CMK (cell line): Measurements from ENCODE around the gene MVB12B.

Experiments used
- DNase-seq: peaks from one replicate; pipeline ENCODE4 v3.0.0-alpha.2; 2010; ENCODE audit warnings: low read depth

Gene MVB12B

DNA sequence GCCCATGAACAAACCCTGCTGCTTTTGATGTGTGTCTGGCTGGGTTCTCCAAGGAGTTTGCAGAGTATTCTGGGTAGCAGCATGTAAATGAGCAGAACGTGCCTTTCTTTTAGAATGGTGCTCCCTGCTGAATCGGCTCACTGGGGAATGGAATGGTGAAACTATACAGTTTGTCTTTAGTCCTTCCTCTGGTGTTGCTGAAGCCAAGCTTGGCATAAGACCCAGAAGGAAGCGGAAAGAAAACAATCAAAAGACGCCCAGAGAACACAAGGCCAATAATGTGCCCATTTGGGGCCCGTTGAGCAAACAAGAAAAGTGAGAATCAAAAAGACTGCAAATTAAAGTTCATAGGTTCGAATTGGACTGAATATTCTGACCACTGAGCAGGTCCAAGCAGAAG lies 60.1 kb downstream of the MVB12B start:
- no peak for DNase-seq

DNA sequence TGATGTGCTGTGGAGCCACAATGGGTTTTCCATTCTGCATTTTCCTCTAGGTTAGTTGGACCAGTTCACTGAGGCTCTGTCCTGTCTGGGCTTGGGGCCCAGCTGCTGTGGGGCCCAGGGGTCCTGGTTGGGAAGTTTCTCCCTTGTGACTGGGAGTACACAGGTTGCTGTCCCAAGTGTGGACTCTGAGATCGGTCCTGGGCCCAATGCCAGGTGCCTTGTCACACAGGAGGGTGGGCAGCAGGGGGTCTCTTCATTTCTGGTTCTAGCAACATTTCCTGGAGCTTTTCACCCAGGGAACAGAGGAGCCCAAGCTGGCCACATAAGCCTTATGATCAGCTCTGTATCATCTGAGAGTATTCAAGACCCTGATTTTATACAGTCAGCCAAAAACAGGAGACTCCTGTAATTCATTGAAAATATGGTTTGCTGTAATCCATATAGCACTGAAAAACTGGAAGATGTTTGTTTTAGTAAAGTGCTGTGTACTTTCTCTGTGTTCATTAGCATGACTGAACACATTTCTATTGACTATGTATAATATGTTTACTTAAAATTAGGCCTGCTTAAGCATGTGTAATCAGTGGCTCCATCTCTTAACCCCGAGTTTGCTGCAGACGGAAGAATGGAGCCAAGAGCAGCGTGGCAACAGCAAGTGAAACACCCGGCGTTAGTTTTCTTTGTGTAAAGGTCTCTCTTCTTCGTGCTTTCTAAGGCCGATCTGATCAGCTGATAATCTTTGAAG lies 62.5 kb downstream of the MVB12B start:
- no peak for DNase-seq

DNA sequence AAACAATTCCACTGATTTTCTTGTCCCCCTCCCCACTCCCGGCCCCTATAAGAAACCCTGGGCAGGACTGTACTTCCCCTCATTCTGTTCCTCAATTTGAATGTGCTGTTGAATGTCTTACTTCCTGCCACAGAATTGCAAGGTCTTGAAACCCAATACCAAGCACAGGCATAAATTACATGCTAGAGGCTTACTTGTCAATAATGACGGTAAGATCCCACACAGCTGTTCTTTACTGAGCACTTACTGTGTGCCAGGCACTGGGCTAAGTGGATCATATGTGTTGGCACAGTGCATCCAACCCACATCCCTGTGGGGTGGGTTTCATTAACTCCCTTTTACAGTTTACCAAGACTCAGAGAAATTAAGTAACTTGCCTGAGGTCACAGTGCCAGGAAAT lies 63.4 kb downstream of the MVB12B start:
- DNase-seq = no peak

DNA sequence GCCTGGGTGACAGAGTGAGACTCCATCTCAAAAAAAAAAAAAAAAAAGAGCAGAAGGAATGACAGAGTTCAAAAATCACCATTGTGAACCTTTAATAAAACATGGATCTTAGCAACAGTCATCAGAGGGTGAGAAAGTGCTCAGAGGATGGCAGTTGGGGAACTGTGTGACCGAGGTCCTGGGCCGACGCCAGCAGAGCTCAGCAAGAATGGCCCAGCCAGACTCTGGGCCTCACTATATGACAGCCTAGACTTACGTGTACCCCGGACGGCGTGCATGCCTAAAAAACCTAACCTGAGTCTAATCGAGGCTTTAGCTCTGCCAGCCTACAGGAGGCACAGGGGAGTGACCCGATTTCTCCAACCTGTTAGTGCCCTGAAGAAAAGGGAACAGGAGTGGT lies 64.3 kb downstream of the MVB12B start:
- no peak for DNase-seq

DNA sequence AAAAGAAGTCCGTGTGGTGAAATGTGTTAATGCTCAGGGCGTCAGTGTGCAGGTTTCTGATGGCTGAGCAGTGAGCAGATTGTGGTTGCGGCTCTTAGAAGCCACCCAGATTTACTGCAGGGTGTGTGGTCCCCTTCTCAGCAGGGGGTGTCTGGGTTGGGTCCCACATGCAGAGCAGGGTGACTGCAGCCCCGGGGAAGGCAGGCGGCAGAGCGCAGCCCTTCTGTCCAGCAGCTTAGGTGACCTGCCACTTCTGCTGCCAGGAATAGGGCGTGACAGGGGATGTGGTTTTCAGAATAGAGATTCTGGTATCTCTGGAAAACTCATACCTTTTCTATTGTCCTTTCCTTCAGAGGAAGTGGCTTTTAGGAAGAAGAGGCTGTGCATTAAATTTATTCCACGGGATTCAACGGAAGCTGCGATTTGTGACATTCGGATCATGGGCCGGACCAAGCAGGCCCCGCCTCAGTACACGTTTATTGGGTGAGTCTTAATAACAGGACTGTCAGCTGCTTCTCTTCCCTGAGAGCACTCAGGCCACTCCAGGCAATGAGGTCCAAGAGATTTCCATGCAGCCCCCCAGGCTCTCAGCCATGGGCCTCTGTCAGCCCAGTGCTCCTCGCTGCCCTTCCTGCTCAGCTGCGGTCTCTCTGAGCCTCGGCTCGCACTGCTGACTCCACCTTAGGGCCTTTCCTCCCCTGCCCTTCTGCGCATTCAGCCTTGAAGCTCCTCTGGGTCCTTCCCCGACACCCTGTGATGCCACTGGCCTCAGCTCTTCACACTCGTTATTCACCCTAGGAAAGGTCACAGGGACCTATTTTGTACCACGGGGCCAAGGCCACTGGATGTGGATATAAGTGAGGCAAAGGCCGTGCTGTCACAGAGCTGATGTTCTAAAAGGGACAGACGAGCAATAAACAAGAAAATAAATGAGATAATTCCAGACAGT lies 65.4 kb downstream of the MVB12B start:
- no peak for DNase-seq

DNA sequence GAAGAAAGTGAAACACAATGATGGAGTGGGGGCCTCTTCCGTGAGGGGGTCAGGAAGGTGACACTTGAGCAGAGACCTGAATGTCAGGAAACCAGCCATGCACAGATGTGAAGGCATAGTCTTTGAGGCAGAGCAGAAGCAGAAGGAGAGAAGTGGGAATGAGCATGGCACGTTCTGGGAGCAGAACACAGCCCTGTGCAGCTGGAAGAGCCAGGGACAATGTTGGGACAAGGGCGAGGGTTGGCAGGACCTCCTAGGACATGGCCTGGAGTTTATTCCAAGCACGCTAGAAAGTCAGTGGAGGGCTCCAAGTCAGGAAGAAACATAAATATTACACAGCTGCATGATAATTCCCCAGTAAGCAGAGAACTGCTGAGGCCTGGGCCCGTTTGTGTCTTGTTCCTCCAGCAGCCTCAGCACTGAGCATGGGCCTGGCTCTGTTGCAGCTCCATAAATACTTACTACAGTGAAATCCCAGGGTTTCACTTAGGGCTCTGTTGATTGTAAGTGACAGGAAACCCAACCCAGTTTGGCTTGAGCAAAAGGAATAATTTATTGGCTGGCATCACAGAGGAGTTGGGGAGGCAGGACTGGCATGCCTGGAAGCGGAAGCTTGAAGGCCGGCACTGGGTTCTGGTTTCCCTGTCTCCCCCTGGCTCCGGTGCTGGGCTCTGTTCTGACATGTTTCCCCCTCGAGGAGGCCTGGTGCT lies 66.2 kb downstream of the MVB12B start:
- no peak for DNase-seq

DNA sequence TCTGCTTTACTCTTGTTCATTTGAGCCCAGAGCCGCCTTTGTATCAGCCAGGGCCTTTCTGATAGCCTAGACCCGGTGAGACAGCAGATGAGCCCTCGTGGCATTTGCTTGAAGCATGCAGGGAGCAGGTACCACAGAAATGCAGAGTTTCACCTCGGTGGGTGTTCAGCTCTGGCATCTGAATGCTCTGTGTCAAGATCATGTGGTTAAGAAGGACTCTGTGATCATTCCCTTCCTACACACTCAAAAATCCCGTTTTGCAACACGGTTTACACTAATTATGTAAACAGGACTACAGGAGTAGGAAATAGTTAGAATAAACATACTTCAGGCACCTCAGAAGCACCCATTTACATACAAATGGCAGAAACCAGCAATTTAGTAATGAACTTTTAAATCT lies 67.2 kb downstream of the MVB12B start:
- no peak for DNase-seq

DNA sequence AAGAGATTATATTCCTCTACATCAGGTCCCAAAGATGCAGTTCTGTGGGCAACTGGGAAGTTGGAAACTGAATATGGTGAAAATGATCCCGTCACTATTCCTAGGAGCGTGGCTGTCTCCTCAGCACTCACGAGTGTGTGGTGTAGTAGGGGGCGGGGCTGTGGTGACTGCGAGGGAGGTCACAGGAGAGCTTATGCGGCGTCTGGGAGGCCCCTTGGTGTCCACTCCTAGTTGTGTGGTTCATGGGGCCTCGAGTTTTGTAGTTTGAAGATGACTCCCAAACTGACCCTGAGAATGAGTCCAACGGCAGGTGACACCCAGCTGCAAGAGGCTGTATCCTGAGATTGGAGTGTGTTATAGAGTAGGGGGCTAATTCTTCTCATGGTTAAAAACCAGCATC lies 68.2 kb downstream of the MVB12B start:
- DNase-seq = no peak

DNA sequence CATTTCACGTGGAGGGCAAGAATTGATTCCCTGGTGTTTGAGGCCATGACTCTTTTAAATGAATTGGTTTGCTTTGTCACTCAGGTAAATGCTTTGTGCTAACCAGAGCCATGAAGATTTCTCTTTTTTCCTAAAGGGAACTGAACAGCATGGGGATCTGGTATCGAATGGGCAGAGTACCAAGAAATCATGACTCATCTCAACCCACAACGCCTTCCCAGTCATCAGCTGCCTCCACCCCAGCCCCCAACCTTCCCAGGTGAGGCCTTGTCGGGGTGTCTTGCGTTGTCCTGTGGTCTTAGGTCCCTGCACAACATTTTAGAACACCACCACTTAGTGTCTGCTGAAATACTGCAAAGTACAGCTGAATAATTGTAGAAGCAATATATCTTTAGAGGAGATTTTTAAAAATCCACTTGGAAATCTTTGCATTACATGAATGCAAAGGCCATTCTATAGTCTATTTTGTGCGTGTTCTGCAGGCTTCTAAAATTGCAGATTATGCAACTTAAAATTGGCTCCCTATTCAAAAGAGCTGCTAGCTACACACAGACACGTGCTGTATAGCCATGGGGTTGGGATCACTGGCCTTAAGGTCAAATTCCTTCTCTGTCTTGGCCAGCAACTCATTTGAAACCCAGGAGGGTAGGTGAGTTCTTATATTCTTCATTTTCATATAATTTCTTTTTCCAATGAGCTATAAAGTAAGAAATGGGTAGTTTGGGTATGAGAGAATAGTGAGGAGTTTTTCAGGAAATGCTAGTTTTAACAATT lies 69.0 kb downstream of the MVB12B start:
- DNase-seq = no peak

DNA sequence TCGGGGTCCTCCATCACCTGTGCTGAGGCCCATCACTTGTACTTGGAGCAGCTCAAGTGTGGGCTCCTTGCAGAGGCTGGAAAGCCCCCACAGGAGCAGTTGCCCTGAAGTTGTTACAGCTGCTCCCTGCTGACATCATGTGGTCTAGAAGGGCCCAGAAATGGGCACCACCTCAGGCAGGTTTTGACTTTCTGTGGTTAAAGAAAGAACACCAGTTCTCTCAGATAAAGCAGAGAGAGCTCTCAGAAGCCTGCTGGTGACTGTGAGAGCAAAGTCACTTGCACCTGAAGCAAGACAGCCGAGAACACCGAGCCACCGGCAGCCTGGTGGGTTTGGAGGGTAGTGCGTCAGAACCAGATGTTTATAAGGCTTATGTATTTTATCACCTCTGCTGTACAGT lies 70.4 kb downstream of the MVB12B start:
- no peak for DNase-seq

DNA sequence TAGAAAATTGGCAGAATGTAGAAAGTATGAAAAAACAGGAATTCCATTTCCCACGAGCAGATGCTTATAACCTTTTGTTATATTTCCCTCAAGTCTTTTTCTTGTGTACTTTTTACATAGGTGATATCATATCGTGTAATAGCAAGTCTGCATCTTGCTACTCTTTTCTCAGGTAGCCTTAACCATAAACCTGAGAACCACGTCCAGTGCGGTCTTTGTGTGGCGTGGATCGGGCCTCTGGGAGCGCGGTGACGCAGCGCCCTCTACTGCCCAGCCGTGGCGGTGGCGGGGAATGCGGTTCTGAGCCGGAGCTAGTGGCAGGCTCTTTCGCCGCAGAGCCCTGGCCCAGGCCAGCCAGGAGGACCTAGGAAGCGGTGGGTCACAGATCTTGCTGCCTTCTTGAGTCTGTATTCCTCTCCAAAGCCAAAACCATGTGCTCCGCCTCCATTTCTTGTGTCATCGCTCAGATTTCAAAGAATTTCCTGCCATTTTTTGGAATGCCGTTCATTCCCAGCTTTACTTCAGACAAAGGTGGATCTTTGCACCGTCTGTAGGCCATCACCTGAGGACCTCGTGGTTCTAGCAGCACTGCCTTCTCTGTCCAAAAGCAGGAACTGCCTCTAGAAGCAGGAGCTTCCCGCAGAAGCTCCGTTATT lies 71.9 kb downstream of the MVB12B start:
- DNase-seq = peak; percentile 25

DNA sequence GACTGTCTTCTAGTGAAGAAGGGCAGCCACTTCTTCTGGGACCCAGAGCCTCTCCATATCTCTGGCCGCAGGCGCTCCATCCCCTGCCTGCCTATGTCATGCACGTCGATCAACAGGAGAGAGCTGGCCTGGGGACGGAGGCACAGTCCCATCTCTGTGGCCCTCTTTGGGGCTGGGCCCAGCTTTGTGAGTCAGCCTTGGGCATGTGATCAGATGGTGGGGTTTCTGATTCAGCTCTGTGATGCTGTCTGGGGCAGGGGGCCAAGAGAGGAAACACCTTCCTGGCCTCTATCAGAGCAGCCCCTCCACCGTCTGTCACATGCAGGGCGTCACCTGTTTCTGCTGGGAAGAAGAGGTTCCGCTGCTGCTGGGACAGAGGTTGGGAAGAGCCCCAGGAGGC lies 72.6 kb downstream of the MVB12B start:
- no peak for DNase-seq

DNA sequence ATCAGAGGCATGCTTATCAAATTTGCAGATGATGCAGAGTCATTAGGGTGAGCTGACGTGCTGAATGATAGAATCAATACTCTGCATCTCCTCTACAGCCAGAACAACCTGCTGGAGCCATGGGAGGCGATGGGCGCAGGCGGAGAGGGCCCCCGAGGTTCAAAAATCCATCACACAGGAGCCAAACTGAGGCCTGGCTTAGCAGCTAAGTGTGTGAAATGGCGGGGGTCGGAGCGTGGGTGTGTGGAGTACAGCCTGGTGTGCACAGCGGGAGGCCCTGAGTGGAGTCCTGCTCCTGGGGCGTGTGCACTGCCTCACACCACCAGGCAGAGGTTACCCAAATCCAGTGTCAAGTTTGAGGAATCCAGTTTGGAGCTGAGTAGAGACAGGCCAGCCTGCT lies 73.2 kb downstream of the MVB12B start:
- DNase-seq = no peak

DNA sequence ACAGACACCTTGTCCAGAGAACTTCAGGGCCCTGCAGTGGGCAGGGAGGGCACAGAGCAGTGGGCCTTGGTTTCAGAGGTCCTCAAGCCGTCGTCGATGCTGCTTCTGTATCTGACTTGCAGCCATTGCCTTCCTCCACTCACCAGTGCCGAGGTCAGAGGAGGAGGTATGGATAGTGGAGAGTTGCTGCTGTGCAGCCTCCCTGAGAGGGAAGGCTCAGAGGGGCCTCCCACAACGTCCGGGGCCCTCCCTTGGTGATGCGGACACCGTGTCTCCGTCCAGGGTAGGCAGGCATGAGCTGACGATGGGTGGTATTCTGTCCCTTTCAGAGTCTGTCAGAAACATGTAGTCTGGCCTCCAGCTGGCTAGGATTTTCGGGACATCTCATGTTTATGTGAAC lies 73.9 kb downstream of the MVB12B start:
- DNase-seq = no peak

DNA sequence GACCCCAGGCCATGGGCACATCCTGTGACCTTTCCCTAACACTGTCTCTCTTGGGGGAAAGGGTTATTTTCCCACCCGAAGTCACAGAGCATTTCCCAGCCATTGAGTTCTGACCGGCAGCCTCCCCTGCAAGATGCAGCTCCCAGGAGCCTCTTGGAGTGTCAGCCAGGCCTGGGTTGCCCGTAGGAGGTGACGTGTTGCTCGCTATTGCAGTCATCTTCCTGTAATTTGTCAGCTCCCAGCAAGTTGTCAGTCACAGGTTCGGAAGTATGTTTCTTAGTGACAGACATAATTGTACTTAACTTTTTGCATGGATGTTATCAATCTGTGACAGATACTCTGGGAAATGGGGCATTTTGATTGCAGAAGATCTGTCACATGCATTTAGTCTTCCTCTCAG lies 74.5 kb downstream of the MVB12B start:
- no peak for DNase-seq

DNA sequence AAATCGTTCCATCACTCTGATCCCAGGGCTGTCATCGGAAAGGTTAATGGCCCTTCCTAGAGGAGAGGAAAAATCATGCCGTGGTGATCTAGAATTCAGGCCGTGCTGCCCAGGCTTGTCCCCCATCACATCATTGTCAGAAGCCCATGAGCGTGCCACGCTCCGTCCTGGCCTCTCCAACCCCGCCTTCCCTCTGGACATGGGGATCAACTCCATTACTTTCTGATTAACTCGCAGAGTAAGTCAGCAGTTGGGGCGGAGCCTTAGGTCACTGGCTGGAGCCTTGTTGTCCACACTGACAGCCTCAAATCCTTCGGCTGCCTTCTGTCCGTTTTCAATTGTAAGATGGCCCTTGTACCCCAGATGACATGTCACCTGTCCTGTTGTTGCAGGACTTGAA lies 75.0 kb downstream of the MVB12B start:
- DNase-seq = no peak

DNA sequence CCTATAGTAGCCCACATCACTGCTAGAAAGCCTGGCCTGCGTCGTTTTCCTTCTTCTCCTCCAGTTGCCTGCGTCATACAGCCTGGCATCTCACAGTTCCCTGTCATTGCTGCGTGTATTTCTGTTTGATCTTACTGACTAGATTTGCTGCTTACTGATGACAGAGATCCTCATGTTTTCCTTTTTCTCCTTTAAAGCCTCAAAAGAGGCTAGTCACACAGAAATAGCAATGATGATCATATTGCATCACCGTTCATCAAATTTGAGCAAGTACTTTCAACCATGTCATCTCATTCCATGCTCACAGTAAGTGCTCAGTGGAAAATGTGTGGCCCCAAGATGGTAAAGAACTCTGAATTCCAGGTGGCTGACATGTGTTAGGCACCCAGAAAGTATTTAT lies 76.8 kb downstream of the MVB12B start:
- no peak for DNase-seq

DNA sequence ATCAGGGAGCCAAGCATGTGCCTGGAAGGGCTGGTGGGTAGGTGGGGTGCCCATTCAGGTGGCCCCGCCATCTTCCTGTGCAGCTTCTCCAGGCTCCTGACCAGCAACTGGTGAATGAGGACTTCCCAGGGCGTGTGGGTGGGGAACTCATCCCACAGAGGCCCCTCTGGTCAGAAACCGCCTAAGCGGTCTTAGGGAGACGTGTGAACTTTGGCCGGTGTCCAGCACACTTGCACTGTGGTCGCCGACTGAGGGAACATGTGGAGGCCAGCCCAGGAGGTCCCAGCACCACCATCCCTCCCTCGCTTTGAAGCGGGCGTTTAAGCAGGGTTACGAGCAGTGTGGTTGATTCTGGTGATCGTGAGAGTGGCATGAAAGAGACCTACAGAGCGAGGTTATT lies 77.8 kb downstream of the MVB12B start:
- DNase-seq = no peak

DNA sequence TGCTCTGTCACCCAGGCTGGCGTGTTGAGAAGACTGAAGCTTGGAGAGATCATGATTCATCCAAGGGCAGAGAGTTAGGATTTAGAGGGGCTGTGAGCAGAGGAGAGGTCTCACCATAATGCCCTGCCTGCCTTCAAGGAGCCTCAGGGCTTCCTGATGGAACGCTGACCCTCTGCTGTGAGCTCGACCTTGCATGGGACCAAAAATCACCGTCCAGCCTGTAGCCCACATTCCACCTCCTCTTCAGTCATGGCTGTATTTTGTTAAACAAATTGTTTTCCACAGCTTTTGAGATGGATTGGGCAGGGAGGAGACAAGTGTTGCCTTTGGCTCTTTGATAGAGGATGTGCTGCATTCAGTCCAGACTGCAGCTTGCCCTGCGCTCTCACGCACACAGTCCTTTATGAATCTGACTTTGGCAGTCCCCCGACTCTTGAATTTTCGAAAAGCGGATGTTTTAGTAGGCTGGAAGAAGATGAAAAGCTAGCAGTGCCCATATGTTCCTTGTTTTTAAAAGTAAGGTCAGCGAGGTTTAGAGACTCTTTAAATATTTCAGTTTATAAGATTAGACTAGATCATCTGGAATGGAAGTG lies 79.5 kb downstream of the MVB12B start:
- no peak for DNase-seq

DNA sequence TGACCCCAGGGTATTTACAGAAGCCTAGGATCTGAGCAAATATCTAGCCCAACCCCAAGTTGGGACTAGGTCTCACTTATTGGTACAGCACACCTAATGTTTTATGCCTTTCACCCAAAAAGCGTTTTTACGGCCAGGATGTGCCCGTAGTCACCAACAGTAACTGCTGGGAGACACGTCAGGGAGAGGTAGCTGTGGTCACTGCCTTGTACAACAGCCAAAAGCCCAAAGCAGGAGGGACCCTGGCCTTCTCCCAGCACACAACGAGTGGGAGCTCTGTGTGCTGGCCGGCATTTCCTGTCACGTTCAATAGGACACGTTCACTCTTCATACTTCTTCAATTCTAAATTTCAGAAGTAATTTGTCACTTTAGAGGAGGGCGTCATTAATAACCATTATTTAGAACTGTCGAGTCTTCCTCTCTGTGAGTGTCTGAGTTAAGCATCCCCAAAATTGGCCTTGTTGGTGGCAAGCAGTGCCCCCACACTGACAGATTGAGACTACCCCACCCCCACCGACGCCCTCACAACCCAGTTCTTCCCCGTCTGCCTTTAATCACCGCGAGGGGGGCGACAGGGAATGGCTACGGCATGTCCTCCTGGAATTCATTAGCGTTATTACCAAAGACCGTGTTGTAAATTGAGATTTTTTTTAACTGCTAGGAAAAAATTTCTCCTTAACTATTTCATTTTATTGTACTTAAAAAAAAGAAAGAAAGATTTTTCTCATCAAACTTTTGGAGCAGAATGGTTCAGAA lies 80.7 kb downstream of the MVB12B start:
- DNase-seq = no peak
